ENCODE data around the gene CHAF1B.

The CHAF1B gene

DNA sequence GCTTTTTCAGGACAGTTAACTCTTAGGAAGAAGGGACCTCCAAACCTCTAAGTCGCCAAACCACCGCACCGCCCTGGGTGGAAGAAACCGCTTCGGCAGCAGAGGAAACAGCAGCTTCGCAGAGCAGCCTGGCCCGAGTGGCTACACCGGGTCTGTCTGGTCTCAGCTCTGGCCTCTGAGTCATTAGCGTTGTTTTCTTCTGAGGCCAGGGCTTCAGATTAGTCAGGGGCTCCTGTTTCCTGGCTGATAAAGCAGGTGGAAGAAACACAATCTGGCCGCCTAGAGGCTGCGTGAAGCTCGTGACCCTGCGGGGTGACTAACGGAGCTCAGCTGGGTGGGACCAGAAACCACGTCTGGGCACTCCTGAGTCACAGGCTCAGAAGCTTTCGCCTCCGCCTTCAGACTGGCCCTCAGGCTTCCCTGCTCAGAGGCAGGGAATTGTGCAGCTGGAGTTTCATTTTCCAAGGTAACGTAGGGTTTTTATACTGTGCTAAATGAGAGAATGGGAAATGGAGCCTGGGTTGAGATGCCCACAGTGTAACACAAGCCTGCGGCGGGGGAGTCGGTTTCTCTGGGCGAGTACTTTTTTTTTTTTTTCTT lies 44.9 kb downstream of the CHAF1B start:
- peak; percentile 66 for DNase-seq

GRCh38 chr21:36430841-36431240 lies 45.6 kb downstream of the CHAF1B start:
- no peak for DNase-seq

GRCh38 chr21:36431252-36431651 lies 46.1 kb downstream of the CHAF1B start:
- no peak for DNase-seq

- no peak for DNase-seq
These were observed 48.0 kb downstream of the CHAF1B start for GRCh38 chr21:36433059-36433709.

DNA sequence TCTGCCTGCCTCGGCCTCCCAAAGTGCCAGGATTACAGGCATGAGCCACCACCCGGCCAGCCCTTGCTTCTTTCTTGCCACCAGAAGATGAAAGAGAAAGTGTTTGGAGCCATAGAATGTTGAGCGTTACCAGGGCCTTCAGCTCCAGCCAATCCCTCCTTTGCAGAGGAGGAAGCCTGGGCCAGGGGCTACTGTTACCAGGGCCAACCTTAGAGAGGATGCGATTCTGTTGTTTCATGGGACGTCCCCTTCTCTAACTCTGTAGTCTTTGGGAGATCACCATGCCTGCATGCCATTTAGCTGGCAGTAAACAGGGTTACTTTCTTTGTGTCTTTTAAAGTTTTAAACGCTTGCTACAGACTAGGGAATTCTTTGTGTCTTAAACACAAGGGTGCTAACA lies 49.0 kb downstream of the CHAF1B start:
- no peak for DNase-seq

DNA sequence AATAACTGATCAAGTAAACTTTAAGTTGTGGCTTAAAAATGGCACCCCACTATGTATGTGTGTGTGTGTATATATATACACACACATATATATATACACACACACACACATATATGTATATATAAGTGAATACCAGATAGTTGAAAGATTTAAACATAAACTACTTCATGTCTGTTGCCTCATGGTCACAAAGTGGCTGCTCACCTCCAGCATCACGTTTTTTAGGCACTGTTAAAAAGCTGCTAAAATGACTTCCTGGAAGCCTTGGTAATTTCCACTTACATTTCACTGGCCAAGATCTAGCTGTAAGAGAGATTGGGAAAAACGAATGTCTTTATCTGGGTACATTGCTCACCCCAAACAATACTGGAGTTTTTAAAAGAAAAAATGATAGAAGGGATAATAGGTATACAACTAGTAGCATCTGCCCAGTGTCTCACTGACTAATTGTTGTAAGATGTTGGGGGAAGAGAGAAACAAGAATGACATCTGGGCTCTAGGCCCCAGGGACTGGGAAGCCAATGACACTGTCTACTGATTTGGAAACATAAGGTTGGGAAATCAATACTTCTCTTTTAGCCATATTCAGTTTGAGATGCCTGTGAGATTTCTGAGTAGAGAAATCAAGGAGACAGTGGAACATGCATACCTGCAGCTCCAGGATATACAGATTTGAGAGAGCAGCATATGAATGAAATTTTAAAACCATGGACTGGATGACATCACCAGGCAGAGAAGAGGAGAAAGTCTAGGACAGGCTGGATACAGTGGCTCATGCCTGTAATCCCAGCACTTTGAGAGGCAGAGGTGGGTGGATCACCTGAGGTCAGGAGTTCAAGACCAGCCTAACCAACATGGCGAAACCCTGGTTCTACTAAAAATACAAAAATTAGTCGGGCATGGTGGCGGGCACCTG lies 51.9 kb downstream of the CHAF1B start:
- no peak for DNase-seq

DNA sequence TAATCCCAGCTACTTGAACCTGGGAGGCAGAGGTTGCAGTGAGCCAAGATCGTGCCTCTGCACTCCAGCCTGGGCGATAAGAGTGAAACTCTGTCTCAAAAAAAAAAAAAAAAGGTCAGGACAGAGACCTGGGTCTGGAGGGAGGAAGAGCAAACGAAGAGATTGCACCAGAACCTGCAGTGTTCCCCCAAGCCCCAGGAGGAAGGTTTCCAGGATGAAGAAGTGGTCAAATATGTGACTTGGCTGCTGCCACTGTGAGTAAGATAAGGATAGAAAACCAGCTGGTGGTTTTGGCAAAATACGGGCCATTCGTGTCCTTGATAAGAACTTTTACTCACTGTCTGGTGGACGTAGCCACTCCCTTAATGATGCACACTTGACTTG lies 52.5 kb downstream of the CHAF1B start:
- no peak for DNase-seq

GRCh38 chr21:36441715-36442114 lies 56.5 kb downstream of the CHAF1B start:
- no peak for DNase-seq

- no peak for DNase-seq
These were observed 61.1 kb downstream of the CHAF1B start for GRCh38 chr21:36446301-36446700.

DNA sequence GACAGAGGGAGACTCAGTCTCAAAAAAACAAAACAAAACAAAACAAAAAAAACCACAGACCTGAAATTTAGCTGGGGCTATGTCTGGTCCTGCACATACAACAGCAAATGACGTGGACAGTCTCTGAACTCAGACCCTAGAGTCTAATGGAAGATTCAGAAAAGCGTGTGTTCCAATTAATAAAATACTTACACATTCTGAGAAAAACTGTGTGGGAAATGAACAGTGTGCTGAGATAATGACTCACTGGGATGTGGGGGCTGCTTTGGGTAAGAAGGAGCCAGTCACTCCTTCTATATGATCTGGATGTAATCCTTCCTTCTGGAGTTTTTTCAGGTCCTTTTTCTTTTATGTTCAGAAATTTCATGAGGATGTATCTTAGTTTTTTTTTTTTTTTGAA lies 65.3 kb downstream of the CHAF1B start:
- no peak for DNase-seq

- no peak for DNase-seq
These were observed 66.3 kb downstream of the CHAF1B start for GRCh38 chr21:36451506-36451905.

DNA sequence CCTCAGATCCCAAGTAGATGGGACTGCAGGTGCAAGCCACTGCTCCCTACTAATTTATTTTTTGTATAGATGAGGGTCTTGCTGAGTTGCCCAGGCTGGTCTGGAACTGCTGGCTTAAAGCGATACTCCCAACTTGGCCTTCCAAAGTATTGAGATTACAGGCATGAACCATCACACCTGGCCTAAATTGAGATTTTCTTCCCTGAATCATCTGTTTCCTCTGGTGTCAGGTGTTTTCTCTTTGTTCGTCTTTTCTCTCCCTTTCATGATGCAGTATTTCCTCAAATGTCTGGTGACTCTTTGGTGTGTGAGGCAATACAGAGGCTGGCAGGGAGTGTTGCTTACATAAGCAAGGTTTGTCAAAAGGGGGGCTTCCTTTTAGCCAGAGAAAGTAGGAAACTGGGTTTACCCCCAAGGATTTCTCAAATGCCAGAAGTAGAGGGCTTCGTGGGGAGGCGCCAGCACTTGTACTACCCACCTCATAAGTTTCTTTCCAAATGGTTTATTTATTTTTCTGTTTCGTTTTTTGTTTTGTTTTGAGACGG lies 67.2 kb downstream of the CHAF1B start:
- DNase-seq: no peak

DNA sequence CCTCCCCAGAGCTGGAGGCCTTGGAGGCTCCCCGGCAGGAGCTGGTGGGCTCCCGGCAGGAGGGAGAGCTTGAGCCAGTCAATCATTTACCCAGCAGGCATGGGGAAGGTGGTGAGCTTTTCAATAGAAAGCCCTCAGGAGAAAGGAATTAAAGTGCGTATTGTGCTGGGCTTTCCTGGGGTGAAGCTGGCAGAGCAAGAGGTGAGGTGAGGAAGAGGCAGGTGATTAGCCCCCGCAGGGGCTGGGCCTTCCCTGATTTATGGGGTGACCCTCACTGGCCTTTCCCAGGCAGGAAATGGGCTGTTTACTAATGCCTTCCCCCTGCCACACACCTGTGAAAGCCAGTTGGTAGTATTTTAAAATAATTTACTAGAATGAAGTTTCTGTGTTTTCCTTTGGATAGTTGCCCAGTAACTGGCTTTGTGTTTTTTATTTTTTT lies 68.9 kb downstream of the CHAF1B start:
- DNase-seq: no peak

DNA sequence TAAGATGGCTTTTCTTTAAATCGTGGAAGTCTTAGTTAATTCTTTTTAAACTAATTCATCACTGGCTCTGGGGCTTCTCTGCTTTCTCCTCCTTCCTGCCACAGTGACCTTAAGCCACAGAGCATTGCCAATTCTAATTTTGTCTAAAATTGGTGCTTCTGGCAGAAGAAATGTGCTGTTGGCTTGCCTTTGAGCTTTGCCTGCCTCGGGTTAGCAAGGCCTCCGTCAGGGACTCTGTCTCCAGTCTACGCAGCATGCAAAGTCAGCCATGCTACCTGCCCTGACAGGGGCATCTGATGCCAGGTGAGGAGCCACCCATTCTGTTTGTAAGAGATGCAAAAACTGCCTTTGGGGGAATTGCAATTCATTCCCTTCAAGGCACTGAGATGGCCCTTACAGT lies 69.5 kb downstream of the CHAF1B start:
- DNase-seq: no peak

DNA sequence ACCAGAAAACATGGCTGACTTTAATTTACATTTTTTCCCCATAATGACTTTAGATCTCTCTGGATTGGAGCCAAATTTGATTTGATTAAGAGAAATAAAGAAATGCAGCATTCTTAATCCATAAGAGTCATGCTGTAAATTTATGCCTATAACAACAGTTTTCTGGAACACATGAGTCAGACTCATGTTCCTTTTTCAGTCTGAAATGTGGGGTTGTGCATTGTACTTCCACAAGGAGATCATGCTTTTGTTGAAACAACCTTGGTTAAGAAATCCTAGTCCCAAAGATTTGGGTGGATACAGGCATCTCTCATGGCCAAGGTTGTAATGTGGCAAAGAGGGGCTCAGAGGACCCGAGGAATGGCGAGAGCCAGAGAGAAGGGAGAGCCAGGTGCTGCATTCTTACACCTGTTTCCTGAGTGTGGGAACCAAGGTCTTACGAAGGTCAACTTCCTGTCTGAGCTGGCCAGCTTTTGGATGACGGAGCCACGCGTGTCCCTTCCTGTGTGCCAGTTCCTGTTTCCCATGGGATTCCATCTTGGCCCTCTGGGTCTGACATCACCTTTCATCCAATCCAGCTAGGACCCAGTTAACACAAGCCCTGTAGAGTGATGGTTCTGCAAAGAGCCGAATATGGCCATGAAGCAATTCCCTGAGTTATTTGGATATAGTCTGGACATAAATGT lies 71.7 kb downstream of the CHAF1B start:
- DNase-seq: no peak

GRCh38 chr21:36459098-36459497 lies 73.9 kb downstream of the CHAF1B start:
- DNase-seq: no peak

GRCh38 chr21:36460866-36461265 lies 75.7 kb downstream of the CHAF1B start:
- DNase-seq: no peak

DNA sequence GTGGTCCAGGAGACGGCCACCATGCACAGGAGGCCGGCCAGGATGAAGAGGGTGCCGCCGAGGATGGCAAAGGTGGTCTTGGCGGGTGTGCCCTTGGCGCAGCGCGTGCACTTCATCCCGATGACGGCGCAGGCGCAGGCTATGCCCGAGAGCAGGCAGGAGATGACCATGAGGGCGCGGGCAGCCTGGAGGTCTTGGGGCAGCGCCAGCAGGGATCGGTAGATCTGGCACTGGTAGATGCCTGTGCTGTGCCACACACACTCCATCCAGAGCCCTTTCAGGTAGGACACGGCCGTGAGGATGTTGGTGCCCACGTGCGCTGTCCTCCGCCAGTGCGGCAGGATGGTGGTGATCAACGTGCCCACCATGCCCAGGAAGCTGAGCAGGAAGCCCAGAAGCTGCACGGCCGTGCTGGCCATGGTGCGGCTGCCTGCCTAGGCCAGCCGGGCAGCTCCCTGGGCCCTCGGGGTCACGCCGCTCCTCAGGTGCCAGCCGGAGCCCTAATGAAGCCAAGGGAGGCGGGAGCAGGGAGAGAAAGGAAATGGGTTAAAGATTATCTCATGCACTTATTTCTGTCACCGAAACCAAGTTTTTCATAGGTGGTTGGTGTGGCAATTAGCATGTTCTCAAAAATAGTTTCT lies 76.2 kb downstream of the CHAF1B start:
- no peak for DNase-seq

DNA sequence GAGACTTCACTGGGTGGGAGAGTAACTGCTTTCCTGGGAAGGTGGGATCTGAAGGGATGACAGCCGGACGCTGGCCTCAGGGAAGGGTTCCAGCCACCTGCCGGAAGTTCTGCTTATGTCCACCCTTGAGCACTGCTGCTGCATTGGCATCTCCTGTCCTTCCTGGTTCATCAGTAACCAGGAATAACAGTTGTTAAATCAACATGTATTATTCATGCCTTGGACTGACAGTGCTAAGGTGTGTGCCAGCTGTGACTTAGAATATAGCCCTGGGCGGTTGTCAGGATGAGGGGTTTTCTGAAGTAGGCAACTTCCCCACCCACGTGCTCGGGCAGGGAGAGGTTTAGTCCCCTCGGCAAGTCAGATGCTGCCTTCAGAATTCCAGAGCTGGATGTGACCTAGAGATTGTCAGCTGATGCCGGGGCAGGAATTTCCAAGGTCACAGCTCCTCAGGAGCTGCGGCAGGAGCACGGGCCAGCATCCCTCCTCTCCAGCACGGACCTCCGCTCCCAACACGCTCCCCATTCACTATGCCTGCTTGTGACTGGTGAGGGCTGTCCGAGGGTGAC lies 76.8 kb downstream of the CHAF1B start:
- DNase-seq: no peak

DNA sequence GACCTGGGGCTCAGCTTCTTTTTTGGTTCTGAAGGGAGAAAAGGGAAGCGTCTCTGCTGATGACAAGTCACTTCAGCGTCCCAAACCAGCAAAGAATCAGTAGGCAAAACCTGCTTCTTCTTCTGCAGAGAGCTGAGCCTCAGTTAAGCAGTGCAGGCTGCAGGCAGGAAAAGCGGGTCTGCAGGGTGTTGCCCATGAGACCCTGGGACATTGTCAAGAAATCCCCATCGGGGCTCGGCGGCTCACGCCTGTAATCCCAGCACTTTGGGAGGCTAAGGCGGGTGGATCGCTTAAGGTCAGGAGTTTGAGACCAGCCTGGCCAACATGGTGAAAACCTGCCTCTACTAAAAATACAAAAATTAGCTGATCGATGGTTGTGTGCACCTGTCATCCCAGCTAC lies 78.0 kb downstream of the CHAF1B start:
- no peak for DNase-seq

DNA sequence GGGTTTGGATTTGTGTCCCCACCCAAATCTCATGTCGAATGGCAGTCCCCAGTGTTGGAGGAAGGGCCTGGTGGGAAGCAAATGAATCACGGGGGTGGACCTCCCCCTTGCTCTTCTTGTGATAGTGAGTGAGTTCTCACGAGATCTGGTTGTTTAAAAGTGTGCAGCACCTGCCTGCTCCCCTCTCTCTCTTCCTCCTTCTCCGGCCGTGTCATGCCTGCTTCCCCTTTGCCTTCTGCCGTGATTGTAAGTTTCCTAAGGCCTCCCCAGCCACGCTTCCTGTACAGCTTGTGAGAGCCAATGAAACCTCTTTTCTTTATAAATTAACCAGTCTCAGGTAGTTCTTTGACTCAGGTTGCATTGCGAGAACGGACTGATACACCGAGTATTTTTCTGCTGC lies 78.8 kb downstream of the CHAF1B start:
- DNase-seq: no peak

GRCh38 chr21:36464590-36464989 lies 79.4 kb downstream of the CHAF1B start:
- DNase-seq: no peak

Measured in NK-92 treated with Interleukin-12 subunit alpha and Interleukin-12 subunit beta, amount 100 ng/mL, for 24 hours (cell line).